Muscle layer of colon (tissue), 2 donors: Measurements from ENCODE around the gene SECTM1.

Experiments
- H3K27ac ChIP-seq: one replicate; pipeline ENCODE4 v1.7.0; 2013; ENCODE audit warnings: low read depth, mild to moderate bottlenecking, low read length, moderate library complexity
- H3K27me3 ChIP-seq, 2 donors: one replicate each; pipeline ENCODE4 v1.7.0; 2013; ENCODE audit warnings: low read length in 2 of 2, mild to moderate bottlenecking in 2 of 2; ENCODE audit not compliant: insufficient read depth in 2 of 2, control insufficient read depth in 1 of 2
- H3K36me3 ChIP-seq: one replicate; pipeline ENCODE4 v1.7.0; 2013; ENCODE audit warnings: mild to moderate bottlenecking, low read length; ENCODE audit not compliant: insufficient read depth
- H3K4me1 ChIP-seq: one replicate; pipeline ENCODE4 v1.7.0; 2013; ENCODE audit warnings: mild to moderate bottlenecking, low read length; ENCODE audit not compliant: insufficient read depth
- H3K4me3 ChIP-seq, 2 donors: one replicate each; pipeline ENCODE4 v1.7.0; 2013; ENCODE audit warnings: low read length in 2 of 2, low read depth in 1 of 2, mild to moderate bottlenecking in 1 of 2, moderate library complexity in 1 of 2
- H3K9ac ChIP-seq: one replicate; pipeline ENCODE4 v1.7.0; 2013; ENCODE audit warnings: low read length
- H3K9me3 ChIP-seq: one replicate; pipeline ENCODE4 v1.7.0; 2013; ENCODE audit warnings: mild to moderate bottlenecking, low read length
- donor health status: abdominal sarcoma.
- donor health status: Adenocarcinoma of cecum.

The SECTM1 gene

GRCh38 chr17:82281502-82282238, 51.9 kb downstream of the SECTM1 start:
- no peaks in the 10 kb centered on the region for H3K27me3 ChIP-seq
- H3K9me3 ChIP-seq = no peaks in the 10 kb centered on the region
- H3K4me1 ChIP-seq = no peaks in the 10 kb centered on the region
- no peak overlapping the region for H3K9ac ChIP-seq
- H3K27ac ChIP-seq = no peak overlapping the region
- no peak overlapping the region for H3K4me3 ChIP-seq
- no peaks in the 10 kb centered on the region for H3K36me3 ChIP-seq

DNA sequence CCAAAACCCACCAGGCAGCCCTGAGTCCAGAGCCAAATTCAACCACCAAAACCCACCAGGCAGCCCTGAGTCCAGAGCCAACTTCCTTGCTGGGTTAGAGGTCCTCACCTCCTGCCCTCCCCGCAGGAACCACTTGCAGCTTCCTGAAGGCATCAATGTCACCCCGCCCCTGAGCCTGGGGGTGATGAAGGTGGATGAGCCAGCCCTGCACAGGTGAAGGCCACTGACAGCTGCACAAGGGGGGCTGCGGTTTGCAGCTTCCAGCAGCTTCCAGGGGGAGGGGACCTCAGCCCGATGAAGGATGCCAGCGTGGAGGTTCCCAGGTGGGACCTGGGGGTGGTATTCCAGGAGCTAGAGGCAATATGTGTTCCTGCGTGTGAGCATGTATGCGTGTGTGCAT, 52.5 kb downstream of the SECTM1 start:
- Histone ChIP-seq H3K27me3 (no peaks in the 10 kb centered on the region), H3K27ac (no peak overlapping the region), H3K4me1 (no peaks in the 10 kb centered on the region), H3K4me3 (no peak overlapping the region), H3K36me3 (no peaks in the 10 kb centered on the region), H3K9ac (no peak overlapping the region), H3K9me3 (no peaks in the 10 kb centered on the region)

DNA sequence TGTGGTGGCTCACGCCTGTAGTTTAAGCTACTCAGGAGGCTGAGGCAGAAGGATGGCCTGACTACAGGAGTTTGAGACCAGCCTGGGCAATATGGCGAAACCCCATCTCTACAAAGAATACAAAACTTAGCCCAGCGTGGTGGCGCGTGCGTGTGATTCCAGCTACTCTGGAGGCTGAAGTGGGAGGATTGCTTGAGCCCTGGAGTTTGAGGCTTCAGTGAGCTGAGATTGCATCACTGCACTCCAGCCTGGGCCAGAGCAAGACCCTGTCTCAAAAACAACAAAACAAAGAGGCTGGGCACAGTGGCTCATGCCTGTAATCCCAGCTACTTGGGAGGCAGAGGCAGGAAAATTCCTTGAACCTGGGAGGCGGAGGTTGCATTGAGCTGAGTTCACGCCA, 53.0 kb downstream of the SECTM1 start:
- Histone ChIP-seq H3K27me3 (no peaks in the 10 kb centered on the region), H3K9ac (no peak overlapping the region), H3K4me1 (no peaks in the 10 kb centered on the region), H3K27ac (no peak overlapping the region), H3K36me3 (no peaks in the 10 kb centered on the region), H3K9me3 (no peaks in the 10 kb centered on the region), H3K4me3 (no peak overlapping the region)

DNA sequence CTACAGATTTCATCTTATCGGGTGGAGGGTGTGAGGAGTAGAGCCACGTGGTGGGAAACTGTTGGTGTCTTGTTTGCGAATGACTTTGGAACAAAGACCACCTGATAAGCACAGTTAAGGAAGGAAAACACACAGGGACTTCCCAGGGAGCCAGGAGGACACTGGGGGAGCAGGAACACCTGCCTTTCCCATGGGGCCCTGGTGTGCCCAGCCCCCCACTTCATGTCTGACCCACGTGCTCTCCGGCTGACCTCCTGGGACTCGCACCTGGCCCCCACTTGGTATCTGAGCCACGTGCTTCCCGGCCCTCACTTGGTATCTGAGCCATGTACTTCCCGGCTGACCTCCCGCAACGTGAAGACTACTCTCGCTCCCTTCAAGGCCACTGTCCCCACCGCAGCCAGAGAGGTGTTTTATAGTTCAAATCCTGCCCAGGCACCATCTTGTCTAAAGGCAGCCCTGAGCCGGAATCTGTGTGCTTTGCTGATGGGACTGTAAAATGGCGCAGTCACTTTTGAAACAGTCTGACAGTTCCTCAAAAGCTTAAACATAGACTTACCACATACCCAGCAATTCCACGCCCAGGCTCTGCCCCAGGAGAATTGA, 54.7 kb downstream of the SECTM1 start:
- Histone ChIP-seq H3K9ac (no peak overlapping the region), H3K27ac (no peak overlapping the region), H3K9me3 (no peaks in the 10 kb centered on the region), H3K4me3 (no peak overlapping the region), H3K36me3 (no peaks in the 10 kb centered on the region), H3K27me3 (no peaks in the 10 kb centered on the region), H3K4me1 (peaks cover 7% of the 10 kb centered on the region)

GRCh38 chr17:82278308-82278707, 55.3 kb downstream of the SECTM1 start:
- no peak overlapping the region for H3K27ac ChIP-seq
- no peak overlapping the region for H3K9ac ChIP-seq

GRCh38 chr17:82277851-82278250, 55.7 kb downstream of the SECTM1 start:
- Histone ChIP-seq H3K4me1 (peaks cover 7% of the 10 kb centered on the region), H3K9ac (no peak overlapping the region), H3K27ac (no peak overlapping the region), H3K27me3 (no peaks in the 10 kb centered on the region), H3K9me3 (no peaks in the 10 kb centered on the region), H3K36me3 (no peaks in the 10 kb centered on the region), H3K4me3 (no peak overlapping the region)

More at GRCh38 chr17:82278308-82278707, 55.3 kb downstream of the SECTM1 start:
- Histone ChIP-seq H3K4me3 (no peak overlapping the region), H3K27me3 (no peaks in the 10 kb centered on the region), H3K9me3 (no peaks in the 10 kb centered on the region), H3K4me1 (peaks cover 7% of the 10 kb centered on the region), H3K36me3 (no peaks in the 10 kb centered on the region)

DNA sequence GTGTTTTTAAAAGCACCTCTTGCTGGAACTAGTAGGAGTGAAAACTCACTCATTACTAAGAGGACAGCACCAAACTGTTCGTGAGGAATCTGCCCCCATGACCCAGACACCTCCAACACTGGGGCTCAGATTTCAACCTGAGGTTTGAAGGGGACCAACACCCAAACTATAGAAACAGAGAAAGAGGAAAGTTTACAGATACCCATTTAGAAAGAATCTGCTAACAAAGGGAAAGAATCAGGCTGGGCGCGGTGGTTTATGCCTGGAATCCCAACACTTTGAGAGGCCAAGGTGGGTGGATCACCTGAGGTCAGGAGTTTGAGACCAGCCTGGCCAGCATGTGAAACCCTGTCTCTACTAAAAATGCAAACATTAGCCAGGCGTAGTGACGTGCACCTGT, 56.6 kb downstream of the SECTM1 start:
- H3K27me3 ChIP-seq = no peaks in the 10 kb centered on the region
- no peak overlapping the region for H3K9ac ChIP-seq
- H3K4me1 ChIP-seq = peaks cover 13% of the 10 kb centered on the region
- no peaks in the 10 kb centered on the region for H3K9me3 ChIP-seq
- H3K4me3 ChIP-seq = no peak overlapping the region
- no peak overlapping the region for H3K27ac ChIP-seq
- peaks cover 3% of the 10 kb centered on the region for H3K36me3 ChIP-seq

DNA sequence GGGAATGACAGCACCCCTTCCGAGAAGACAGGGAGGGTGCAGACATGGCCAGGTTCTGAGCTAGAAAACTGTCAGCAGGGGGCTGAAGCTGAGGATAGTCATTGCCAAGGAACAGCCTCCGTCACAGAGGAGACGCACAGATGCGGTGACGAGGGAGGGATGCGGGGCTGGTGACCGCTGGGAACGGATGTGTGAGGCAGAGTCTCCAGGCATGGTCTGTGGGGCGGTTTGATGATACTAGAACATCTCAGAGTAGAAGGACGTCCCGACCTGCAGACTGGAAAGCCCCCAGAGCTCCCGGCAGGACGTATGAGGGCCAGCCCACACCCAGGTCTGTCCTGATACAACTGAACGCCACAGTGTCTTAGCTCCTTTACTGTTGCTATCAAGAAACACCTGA, 58.2 kb downstream of the SECTM1 start:
- H3K4me1 ChIP-seq = peaks cover 28% of the 10 kb centered on the region
- H3K36me3 ChIP-seq = peaks cover 15% of the 10 kb centered on the region
- H3K27me3 ChIP-seq = no peaks in the 10 kb centered on the region
- H3K9ac ChIP-seq = no peak overlapping the region
- no peak overlapping the region for H3K4me3 ChIP-seq
- H3K9me3 ChIP-seq = no peaks in the 10 kb centered on the region
- no peak overlapping the region for H3K27ac ChIP-seq

DNA sequence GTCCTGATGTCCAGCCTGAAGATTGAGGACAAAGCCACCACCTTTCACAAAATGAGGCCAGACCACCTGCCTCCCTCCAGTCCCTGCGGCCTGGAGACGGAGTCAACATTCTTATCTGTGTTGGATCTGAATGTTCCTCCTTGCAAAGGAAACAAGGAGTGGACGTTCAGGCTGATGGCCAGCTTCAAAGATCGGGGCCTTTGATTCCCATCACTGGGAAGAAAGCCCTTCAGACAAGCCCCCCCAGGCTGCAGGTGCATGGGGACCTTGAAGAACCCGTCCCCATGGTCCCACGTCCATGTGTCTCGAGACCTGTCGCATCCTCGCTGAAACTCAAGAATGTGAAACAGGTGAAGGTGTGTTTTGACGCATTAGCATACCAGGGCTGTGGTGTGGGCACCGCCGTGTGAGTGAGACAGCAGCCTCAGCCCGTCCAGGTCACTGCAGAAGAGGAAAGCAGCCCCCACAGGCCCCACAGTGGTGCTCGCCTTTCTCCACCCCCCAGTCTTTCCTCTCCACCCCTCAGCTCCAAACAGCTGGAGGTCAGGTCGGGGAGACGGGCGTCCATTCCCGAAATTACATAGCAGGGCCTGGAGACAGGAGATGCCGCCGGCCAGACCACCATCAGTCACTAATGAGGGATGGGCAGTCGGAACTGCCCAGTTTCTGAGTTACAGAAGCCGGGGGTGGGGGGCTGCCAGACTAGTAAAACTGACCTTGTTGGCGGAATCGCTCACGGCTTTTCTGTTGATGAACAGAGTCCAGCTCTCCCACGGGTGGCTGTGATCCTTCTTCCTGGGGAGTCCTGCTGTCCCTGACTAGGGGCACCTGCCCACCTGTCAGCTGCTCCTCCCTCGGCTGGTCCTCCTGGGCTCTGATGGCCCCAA, 59.2 kb downstream of the SECTM1 start:
- H3K27me3 ChIP-seq = no peaks in the 10 kb centered on the region
- H3K27ac ChIP-seq = peak overlapping the region; percentile 96
- H3K4me3 ChIP-seq = peak overlapping the region; percentile 57 to 74
- no peaks in the 10 kb centered on the region for H3K9me3 ChIP-seq
- peaks cover 17% of the 10 kb centered on the region for H3K36me3 ChIP-seq
- H3K9ac ChIP-seq = peak overlapping the region; percentile 35
- H3K4me1 ChIP-seq = peaks cover 37% of the 10 kb centered on the region

GRCh38 chr17:82273327-82274133, 60.0 kb downstream of the SECTM1 start, which contains the start of gene CSNK1D:
Gene CSNK1D, minus strand, starts transcription at chr17:82273700. Its CDS starts 319 bp downstream, at chr17:82273381.
- H3K4me1 ChIP-seq = peaks cover 46% of the 10 kb centered on the region
- H3K27ac ChIP-seq = peak within 1 kb of the TSS; percentile 96
- H3K4me3 ChIP-seq = peak within 1 kb of the TSS; percentile 57 to 87
- H3K36me3 ChIP-seq = peaks cover 17% of the 10 kb centered on the region
- no peaks in the 10 kb centered on the region for H3K27me3 ChIP-seq
- no peaks in the 10 kb centered on the region for H3K9me3 ChIP-seq
- H3K9ac ChIP-seq = peak within 1 kb of the TSS; percentile 95
